RWPE2 (cell line): ENCODE measurements around the gene TMEM106A.
A peak's percentile ranks its signal among the peaks of the same experiment; 100 is the strongest.
"Not testable (repeated sequence)": the region's sequence is repeated elsewhere in the genome, so short reads cannot be mapped to it uniquely, and the experiment has no call there.

ENCODE experiments used
- ATAC-seq: fragments of 200-7000 bp; cut with Tn5 transposase; 3 replicates; pipeline ENCODE4 v1.9.1; 2021; ENCODE audit warnings: low read depth
- DNase-seq: peaks from one replicate; pipeline ENCODE4 v3.0.0-alpha.2; 2020; ENCODE audit warnings: low spot score
- H3K27ac ChIP-seq: fragments of 450-650 bp; 2 replicates; pipeline ENCODE4 v1.5.1; 2017; ENCODE audit warnings: mild to moderate bottlenecking; ENCODE audit not compliant: poor library complexity, severe bottlenecking
- H3K27me3 ChIP-seq: fragments of 250-450 bp; sonication (Bioruptor Pico); 2 replicates; pipeline ENCODE4 v1.5.1; 2021; ENCODE audit warnings: mild to moderate bottlenecking, moderate library complexity; ENCODE audit not compliant: insufficient read depth, poor library complexity, severe bottlenecking
- H3K36me3 ChIP-seq: fragments of 250-450 bp; sonication (Bioruptor Pico); 2 replicates; pipeline ENCODE4 v1.5.1; 2020; ENCODE audit warnings: low read depth, mild to moderate bottlenecking, moderate library complexity
- H3K4me1 ChIP-seq: fragments of 250-450 bp; sonication (Bioruptor Pico); 2 replicates; pipeline ENCODE4 v1.5.1; 2021; ENCODE audit warnings: mild to moderate bottlenecking, moderate library complexity; ENCODE audit not compliant: insufficient read depth, poor library complexity, severe bottlenecking
- H3K4me3 ChIP-seq: fragments of 250-450 bp; sonication (Bioruptor Pico); 2 replicates; pipeline ENCODE4 v1.5.1; 2021; ENCODE audit warnings: mild to moderate bottlenecking, moderate library complexity; ENCODE audit not compliant: severe bottlenecking
- H3K9me3 ChIP-seq: fragments of 250-450 bp; sonication (Bioruptor Pico); 2 replicates; pipeline ENCODE4 v1.5.1; 2021; ENCODE audit warnings: mild to moderate bottlenecking, moderate library complexity; ENCODE audit not compliant: severe bottlenecking
- CTCF ChIP-seq: fragments of 450-650 bp; IDR thresholded peaks from one replicate; pipeline ENCODE4 v1.5.1; 2017; ENCODE audit warnings: mild to moderate bottlenecking, moderate library complexity; ENCODE audit not compliant: poor library complexity, severe bottlenecking

TMEM106A gene

DNA sequence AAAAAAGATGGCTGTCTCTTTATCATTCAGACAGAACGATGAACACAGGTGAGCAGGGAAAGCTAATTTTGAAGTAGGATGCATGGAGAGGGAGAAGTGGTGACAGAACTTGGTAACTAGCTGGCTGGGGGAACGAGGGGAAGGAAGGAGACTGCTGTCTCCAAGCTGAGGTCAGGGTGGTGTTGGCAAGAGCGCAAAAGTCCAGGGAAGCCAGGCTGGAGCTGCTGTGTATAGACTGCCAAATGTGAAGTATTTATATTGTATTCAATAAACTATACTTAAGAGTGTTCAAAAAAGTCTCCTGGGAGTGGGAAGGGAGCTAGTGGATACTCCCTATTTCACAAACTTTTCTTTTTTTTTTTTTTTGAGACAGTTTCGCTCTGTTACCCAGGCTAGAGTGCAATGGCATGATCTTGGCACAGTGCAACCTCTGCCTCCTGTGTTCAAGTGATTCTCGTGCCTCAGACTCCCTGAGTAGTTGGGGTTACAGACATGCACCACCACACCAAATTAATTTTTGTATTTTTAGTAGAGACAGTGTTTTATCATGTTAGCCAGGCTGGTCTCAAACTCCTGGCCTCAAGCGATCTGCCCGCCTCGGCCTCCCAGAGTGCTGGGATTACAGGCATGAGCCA, 8.2 kb downstream of the TMEM106A start:
- H3K27ac ChIP-seq: no peak overlapping the region
- H3K27me3 ChIP-seq: no peaks in the 10 kb centered on the region
- H3K4me3 ChIP-seq: no peak overlapping the region
- ATAC-seq (no peak), DNase-seq (no peak)
- H3K36me3 ChIP-seq: no peaks in the 10 kb centered on the region
- H3K4me1 ChIP-seq: no peaks in the 10 kb centered on the region
- H3K9me3 ChIP-seq: no peaks in the 10 kb centered on the region
- TF ChIP-seq CTCF: no peak

- no peaks in the 10 kb centered on the region for H3K4me1 ChIP-seq
- no peak for TF ChIP-seq CTCF
- DNase-seq (no peak), ATAC-seq (no peak)
- no peaks in the 10 kb centered on the region for H3K9me3 ChIP-seq
- no peak overlapping the region for H3K4me3 ChIP-seq
- H3K36me3 ChIP-seq: no peaks in the 10 kb centered on the region
- no peaks in the 10 kb centered on the region for H3K27me3 ChIP-seq
- no peak overlapping the region for H3K27ac ChIP-seq
Measured at GRCh38 chr17:43220511-43221125, 8.9 kb downstream of the TMEM106A start.

- Histone ChIP-seq H3K4me1 (no peaks in the 10 kb centered on the region), H3K4me3 (no peak overlapping the region), H3K27ac (no peak overlapping the region), H3K27me3 (no peaks in the 10 kb centered on the region), H3K9me3 (no peaks in the 10 kb centered on the region), H3K36me3 (no peaks in the 10 kb centered on the region)
- no peak; the same call in 2 of the 3 replicates for ATAC-seq
- DNase-seq: no peak
- no peak for TF ChIP-seq CTCF
Measured at GRCh38 chr17:43224146-43224705, 12.6 kb downstream of the TMEM106A start.

DNA sequence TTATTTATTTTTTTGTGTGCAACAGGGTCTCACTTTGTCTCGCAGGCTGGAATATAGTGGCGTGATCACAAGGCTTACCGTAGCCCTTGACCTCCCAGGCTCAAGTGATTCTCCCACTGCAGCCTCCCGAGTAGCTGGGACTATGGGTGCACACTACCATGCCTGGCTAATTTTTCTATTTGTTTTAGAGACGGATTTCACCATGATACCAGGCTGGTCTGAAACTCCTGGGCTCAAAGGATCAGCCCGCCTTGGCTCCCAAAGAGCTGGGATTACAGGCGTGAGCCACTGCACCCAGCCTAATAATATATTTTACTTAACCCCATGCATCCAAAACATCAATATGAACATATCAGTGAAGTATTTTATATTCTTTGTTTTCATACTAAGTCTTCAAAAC, 14.7 kb downstream of the TMEM106A start:
- DNase-seq (no peak), ATAC-seq (no peak)
- no peak for TF ChIP-seq CTCF
- Histone ChIP-seq H3K4me1 (no peaks in the 10 kb centered on the region), H3K27ac (no peak overlapping the region), H3K36me3 (no peaks in the 10 kb centered on the region), H3K4me3 (no peak overlapping the region), H3K27me3 (no peaks in the 10 kb centered on the region), H3K9me3 (no peaks in the 10 kb centered on the region)

DNA sequence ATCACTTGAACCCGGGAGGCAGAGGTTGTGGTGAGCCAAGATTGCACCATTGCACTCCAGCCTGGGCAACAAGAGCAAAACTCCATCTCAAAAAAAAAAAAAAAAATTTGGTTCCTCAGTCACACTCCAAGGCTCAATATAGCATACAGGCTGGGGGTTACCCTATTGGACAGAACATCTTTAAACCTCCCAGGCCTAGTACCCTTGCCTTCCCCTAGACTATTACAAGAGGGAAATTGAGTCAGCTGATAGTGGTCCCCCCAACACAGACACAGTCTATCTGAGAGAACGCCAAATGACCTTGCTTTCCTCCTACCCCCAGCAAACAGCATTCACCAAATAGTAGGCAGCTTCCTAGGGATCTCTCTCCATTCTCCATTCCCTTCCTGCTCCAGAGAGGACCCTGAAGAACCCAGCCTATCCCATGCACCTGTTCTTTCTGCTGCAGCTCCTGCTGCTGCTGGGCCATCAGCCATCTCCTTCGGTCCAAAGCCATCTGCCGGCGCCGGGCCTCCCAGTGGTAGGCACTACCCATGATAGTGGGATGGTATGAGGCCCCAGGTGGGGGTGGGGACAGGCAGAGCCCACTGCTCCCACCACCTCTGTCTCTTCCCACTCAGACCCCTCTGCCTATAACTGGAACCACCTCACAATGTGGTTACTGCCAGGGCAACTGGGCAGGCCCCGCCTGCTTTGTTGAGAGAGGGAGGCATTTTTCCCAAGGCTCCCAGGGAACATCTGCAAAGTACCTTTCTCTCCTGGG, 16.5 kb downstream of the TMEM106A start, which contains the start of gene CCDC200:
Gene CCDC200 (minus strand): TSS at position 604 of the 763 bp plus-strand sequence. CDS start 69 bp downstream, at position 535.
- H3K27me3 ChIP-seq, H3K4me1 ChIP-seq, DNase-seq, H3K36me3 ChIP-seq, H3K9me3 ChIP-seq, H3K27ac ChIP-seq, H3K4me3 ChIP-seq: not testable (repeated sequence)
- 0 out of 3 replicates have a peak, but pooled peaks have one; percentile 27 for ATAC-seq

DNA sequence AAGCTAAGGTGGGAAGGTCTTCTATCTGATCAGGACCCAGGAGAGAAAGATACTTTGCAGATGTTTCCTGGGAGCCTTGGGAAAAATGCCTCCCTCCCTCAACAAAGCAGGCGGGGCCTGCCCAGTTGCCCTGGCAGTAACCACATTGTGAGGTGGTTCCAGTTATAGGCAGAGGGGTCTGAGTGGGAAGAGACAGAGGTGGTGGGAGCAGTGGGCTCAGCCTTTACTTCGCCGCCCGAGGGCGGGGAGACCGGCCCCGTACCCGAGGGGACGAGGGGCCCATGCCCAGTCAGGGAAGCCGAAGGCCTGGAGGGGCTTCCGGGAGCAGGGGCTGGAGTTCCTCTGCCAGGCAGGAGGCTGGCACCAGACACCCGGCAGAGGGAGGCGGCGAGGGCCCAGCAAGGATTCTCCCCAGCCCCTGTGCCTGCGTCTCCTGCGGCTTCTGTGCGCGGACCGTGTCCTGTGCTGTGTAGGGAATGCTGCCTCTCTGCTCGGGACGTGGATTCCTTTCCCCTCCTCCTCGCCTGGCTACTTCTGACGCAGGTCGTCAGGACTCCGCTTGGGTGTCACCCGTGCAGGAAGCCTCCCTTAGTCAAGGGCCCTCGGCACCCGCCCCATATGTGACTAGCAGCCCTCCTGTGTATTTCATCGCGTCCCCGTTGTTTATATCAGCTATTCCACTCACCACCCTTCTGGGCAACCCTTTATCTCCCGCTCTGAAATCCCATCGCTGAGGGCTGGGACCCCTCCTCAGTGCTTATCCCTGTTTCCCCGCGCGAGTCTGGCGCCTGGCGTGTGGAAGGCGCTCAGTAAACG, 19.7 kb downstream of the TMEM106A start:
- not testable (repeated sequence) for H3K27me3 ChIP-seq, H3K36me3 ChIP-seq, H3K4me1 ChIP-seq, H3K9me3 ChIP-seq, H3K4me3 ChIP-seq, H3K27ac ChIP-seq, DNase-seq
- 0 out of 3 replicates have a peak, but pooled peaks have one; percentile 14 for ATAC-seq
